HG03521 (cell line): ENCODE measurements around the gene KIAA1328.
"Not testable (repeated sequence)": the region's sequence is repeated elsewhere in the genome, so short reads cannot be mapped to it uniquely, and the experiment has no call there.

Source experiments
- ATAC-seq: cut with Tn5 transposase; IDR thresholded peaks from one replicate; pipeline ENCODE4 v1.9.1; 2021; ENCODE audit warnings: mild to moderate bottlenecking, moderate library complexity; ENCODE audit not compliant: unreplicated experiment

Gene KIAA1328

DNA sequence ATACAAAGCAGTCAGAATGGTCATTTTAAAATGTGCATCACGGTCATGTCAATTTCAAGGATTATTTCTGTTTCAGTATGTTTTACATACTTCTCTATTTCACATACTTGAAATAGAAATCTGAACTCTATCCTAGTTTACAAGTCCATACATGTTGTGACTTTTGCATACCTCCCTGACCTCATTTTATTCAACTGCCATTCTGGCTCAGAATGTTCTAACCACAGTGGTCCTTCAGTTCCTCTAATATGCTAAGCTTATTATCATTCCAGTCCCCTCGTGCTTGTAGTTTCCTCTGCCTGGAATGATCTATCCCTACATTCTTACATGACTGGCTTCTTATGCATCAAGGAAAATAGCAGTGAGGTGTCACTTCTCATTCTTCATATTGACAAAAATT lies 295.6 kb downstream of the KIAA1328 start:
- ATAC-seq = no peak

DNA sequence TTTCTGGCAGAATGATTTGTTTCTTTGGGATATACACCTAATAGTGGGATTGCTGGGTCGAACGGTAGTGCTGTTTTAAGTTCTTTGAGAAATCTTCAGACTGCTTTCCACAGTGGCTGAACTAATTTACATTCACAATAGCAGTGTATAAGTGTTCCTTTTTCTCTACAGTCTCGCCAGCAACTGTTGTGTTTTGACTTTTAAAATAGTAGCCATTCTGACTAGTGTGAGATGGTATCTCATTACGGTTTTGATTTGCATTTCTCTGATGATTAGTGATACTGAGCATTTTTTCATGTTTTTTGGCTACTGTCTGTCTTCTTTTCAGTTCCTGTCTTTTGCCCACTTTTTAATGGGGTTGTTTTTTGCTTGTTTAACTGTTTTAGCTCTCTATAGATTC lies 306.2 kb downstream of the KIAA1328 start:
- ATAC-seq = no peak

DNA sequence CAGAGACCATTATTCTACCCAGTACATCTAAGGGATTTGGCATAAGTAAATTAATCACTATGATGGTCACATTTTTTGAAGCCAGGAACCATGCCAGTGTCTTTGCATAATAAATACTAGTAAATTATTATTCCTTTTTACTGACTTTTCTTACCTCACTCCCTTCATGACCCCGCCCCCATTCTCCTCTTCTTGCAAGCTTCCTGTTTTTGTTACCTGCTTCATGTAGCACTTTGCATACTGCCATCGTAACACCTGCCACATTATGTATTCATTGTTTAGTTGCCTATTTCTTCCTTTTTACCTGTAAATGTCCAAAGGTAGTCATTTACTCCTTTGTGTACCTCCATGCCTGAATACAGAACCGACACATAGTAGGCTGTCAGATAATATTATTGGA lies 309.5 kb downstream of the KIAA1328 start:
- no peak for ATAC-seq

DNA sequence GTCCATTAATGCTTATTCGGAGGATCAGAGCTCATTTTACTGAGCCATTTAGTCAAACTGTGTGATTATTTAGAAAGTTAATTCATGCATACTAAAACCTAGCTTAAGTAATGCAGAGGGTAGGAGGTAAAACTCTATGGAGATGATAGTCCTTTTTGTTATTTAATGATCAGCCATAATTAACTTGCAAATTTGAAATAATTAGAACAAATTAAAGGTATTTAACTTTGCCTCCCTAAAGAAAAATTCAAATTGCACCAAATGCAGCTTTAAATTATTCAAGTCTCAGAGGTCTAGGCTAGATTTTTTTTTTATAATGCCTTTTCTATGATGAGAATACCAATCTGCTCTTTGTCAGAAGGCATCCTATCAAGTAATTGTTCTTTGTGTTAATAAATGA lies 310.9 kb downstream of the KIAA1328 start:
- ATAC-seq = no peak

DNA sequence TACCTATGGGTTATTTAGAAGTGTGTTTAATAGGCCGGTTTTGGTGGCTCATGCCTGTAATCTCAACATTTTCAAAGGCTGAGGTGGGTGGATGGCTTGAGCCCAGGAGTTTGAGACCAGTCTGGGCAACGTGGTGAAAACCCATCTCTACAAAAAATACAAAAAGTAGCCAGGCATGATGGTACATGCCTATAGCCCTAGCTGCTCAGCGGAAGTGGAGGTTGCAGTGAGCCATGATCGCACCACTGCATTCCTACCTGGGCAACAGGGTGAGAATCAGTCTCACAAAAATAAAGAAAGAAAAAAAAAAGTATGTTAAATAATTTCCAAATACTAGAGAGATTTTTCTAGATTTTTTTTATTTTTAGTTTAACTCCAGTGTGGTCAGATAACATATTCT lies 316.0 kb downstream of the KIAA1328 start:
- no peak for ATAC-seq

DNA sequence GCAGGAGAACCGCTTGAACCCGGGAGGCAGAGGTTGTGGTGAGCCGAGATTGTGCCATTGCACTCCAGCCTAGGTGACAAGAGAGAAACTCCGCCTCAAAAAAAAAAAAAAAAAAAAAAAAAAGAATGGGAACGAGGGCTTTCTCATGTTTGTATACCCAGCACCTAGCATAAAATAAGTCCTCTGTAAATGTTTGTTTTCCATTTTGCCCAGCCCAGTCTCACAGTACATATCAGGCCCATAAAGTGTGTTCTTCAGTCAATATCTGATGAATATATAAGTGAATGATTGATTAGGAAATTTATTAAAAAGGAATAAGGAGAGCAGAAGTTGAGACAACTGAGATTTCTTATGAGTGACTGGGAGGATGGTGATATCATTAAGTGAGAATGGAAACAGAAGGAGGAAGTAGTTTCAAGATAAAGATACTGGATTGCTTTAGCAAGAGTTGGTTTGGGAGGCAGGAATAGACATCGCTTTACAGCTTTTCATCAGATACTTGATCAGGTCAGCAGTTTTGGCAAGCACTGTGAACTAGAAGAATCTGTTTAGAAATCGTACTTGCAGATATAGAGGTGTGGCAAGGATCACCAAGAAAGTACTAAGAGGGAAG lies 327.5 kb downstream of the KIAA1328 start:
- ATAC-seq = no peak

DNA sequence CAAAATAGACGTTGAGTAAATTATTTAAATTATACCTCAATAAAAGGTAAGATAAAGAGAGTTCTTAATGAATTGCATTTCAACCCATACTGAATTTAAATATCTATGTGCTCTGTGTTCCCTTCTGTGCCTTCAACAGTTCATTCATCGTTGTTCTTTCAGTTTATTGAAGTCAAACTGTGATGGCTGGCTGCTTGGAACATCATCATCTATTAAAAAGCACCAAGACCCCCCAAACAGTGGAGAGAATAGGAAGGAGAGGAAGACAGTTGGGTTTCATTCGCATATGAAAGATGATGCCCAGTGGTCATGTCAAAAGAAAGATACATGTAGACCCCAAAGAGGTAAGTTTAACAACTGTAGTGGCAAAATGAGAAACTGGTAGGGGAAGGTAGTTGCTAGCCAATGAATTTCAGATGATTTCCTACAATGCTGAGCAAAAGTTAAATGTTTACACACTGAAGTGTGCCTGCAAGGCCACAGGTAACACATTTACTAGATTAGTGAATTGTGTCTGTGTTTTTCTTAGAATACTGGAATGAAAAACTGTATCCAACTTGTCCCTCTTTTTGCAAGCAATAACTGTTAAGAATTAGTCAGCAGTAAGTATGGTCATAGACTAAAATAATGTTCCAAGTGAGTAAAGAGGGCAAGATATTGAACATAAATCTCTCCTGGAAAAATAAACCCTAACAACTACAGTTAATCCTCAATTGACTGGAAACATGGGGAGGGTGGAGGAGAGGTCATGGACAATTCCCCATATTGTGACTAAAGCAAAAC lies 331.3 kb downstream of the KIAA1328 start:
- no peak for ATAC-seq

DNA sequence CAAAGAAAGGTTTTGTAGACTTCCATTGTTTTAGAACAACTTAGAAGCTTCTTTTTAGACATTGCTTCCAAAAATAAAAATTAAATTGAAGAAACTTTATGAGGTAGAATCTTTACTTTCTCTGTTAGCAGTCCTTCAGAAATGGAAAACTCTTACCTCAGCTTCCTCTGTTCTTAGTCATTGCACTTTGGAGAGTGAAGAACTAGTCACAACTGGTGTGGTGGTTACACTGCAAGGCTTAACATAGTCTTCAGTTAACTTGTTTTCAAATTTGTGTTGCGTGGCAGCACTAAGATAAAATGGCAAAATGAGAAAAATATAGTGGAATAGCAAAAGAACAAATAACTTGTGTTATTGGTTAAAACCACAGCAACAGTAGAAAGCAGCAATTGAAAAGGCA lies 332.6 kb downstream of the KIAA1328 start:
- no peak for ATAC-seq

DNA sequence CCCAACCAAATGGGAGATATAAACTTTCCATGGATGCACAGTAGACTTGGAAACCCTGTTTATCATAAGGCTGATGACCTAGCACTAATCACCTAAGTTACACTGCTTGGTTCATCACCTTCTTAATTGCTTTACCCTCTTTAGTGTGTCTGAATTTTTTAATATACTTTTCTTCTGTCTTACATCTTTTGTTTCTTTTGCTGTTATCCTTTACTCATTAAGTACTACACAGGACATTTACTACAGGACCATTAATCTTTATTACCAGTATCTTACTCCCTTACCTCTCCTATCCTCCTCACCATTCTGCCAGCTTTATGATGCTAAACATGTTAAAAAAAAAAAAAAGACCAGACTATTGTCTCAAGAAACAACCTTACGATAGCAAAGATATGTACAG lies 333.6 kb downstream of the KIAA1328 start:
- ATAC-seq = no peak

DNA sequence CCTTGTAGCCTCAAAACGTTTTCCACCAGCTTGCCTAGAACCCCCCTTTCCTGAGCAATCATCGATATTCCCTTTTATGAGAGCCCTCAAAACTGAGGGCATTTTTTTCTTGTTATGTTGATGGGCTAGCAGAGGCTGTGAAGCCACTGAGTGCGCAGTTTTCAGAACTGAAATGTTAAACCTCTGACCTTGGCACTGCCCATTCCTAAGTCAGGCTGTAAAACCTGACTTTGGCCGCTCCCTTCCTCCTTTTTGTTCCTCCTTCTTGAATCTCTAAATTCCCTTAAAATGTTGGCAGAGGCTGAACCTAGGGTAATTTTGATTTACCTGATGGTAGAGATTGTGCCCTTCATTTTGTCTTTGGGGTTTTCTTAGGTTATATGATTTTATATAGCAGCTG lies 334.2 kb downstream of the KIAA1328 start:
- ATAC-seq = no peak

DNA sequence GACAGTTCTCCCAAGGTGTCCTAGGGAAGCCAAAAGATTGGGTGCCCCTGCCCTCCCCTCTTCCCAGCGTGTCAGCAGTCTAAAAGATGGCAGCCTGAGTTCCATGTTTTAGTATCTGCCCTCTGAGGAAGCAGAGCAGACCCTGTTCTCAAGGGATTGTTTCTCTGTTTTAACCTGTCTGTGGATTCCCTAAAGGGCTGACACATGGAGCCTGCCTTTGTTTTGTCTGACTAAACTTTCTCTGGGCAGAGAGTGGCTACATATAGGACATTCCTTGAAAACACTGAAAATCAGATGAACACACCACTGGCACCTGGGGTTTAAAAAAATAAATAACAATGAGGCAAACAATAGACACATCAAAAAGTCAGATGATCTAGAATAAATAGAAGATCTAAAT lies 337.6 kb downstream of the KIAA1328 start:
- no peak for ATAC-seq

DNA sequence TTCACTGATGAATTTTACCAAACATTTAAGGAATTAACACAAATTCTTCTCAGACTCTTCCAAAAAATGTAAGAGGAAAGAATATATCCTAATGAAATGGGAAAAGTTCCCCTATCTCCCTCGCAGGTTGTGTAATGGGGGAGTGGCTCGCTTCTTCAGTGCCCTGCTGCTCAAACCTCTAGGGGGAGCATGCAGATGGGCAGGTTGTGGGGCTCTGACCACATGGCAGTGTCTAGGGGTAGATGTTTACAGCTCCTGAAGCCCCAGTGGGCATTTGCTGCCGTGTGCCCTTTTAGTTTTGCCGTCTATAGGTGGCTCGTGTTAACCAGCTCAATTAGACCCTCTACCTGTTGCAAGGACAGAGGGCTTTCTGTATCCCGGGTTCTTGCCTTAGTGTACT lies 338.0 kb downstream of the KIAA1328 start:
- not testable (repeated sequence) for ATAC-seq

DNA sequence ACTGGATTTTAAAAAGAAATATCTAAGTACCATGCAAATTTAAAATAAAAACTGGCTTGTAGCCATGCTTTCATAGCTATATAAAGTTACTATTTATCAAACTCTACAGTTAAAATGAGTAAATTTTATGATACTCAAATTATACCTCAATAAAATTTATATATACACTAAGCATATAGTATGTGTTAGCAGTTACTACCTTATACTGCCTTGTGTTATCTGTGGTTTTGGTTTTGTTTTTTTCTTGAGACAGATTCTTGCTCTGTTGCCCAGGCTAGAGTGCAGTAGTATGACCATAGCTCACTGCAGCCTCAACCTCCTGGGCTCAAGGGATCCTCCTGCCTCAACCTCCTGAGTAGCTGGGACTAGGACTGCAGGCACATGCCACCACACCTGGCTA lies 342.1 kb downstream of the KIAA1328 start:
- ATAC-seq = no peak

DNA sequence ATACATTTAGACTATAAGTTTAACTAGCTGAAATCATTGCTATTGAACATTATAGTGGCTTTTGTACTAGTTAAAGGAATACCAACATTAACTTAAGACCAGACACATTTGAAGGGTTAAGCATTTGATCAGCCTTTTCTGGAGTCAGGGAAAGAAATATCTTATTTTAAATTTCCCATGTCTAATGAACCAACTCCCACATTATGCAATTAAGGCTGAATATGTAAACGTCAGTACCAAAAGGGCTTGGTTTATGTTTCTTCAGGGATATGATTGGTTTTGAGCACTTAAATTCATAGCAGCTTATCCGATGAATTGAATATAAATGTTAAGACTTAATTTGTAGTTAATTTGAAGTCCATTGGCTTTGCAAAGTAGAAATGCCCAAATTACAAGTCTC lies 344.5 kb downstream of the KIAA1328 start:
- no peak for ATAC-seq

DNA sequence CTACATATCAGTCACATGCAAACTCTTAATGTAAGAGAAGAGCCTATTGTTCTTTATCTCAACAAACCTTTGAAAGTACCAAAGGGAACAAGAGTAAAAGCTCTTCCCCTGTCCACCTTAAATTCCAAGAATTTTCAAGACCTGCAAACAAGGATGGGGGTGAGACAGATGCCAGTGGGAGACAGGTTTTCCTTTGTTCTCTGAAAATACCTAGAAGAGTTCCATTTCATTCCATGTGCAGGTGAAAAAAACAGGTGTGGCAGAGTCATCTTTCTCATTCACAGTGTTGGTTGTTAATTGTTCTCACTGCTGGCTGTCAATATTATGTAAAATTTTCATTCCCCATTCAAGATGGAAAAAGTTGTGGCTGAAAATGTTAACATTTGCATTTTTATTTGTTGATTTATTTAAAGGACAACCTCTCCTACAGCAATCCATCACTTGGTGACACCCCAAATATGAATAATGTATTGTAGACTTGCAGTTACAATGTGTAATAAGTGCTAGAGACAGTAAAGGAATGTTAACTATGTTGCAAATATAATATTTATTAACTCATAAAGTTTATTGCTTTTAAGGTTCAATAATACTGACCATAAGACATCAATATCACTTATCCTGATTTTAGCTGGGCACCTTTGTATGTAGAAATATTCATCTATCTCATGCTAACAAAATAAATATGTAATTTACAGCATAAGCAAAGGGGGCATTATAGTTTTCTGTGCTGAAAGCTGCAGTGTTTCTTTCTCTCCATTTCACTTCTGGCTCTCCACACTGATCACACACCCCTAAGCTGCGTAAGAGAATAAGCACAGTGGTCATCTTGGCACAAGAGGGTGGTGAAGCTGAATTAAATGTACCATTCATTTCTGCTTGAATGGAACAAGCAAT lies 347.0 kb downstream of the KIAA1328 start:
- no peak for ATAC-seq

DNA sequence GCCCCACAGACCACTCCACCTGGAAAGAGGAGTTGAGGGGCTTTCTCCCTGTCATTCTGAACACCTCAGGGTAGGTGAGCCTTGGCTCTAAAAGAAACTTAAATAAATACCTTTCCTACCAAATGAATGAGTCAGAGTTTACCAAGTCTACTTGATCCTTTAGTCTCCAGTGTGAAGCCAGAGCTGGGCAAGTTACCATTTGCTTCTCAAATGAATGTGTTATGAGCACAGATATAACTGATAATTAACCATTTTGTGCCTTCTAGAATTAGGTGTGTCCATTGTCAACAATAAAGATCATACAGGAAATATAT lies 347.7 kb downstream of the KIAA1328 start:
- no peak for ATAC-seq

DNA sequence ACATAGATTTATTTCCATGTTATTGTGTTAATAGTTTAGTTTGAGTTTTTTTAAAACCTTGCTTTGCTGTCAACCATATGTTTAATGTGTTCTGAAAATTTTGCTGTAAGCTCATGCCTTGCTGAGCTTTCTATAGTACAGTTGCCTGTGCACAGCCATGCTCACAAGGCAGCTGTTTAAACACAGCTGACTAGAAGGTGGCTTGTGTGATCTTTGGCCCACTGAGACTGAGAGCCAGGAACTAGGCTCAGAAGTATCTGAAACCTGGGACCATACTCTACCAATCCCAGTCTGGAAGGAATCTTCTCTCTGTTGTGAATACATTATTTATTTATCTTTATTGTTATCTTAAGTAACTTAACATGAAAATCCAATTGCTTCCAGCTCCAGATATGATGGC lies 350.5 kb downstream of the KIAA1328 start:
- ATAC-seq = no peak

DNA sequence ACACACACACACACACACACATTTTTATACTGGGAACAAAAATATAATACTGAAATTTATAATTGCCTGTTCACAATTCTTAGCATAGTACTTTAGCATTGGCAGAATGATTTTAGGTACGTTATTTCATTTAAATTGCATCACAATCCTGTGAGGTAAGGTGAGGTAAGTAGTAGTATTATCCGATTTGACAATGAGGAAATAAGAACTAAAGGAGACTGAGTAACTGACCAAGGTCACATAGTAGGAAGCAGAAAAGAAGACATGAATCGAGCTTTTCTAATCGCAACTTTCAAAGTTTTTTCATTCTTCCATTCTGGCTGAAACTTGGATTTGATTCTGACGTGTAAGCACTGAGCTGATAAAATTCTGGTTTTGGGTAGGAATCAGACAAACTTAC lies 351.2 kb downstream of the KIAA1328 start:
- no peak for ATAC-seq

DNA sequence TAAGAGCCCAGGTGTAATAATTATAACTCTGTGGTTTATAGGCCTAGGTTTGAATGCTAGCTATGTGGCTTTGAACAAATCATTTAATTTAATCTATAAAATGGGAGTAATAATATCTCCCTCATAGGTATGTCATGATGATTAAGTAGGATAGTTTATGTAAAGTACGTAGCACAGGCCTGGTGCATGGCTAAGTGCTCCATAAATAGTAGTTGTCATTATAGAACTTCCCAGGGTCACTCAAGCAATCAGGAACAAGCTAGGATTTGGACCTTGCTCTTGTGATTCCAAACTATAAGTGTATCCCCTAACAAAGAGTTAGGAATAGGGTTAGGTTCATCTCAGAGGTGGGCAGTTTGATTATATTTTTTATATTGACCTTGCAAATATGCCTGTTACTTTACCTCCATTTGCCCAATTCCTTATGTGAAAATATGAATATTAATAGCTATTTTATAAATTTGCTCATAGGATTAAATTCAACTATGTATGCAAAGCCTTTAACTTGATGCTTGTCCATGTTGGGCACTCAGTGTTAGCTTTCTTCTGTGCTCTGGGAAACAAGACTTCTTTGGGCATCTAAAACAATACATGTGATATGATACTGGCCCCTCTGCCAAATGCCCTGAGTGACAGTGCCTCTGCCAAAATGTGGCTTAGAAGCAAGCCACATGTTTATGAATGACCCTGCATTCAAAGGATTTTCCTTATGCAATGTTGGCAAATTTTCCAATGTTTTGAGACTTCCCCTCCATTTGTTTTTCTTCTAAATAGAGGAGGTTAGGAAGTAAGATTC lies 353.6 kb downstream of the KIAA1328 start:
- no peak for ATAC-seq

DNA sequence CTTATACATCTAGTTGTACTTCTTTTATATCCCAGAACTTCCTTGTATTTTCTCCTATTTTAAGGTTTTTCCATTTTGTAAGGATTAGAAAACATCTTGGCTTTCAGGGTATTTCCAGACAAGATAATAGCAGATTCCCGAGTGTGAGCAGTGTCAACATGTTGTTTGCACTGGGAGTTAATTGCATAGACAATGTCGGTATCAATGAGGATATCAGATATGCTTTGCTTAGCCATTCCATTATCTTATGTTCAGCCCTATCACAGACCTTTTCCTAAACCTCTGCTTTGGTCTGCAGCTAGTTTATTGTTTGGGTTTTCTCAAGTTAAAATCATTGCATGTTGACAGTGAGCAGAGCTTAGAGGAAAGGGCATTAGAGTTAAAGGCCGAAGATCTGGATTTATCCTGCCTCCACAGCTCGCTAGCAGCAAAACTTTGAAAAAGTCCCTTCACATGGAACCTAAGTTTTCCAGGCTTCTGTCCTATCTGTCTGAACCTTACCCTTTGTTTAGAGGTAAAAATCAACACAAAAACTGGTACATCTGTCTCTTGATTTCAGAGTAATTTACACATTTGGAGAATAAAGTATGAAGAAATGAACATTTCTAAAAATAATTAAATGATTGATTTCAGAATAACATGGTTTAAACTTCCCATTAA lies 355.4 kb downstream of the KIAA1328 start:
- no peak for ATAC-seq
